ENCODE results near the gene DNM2. TPM values are rescaled to one million over a fixed set of nuclear protein-coding genes. Genes with fewer than 3 reads are reported as not detected.

Gene DNM2
- total RNA-seq, 1 donor: 102 TPM

DNA sequence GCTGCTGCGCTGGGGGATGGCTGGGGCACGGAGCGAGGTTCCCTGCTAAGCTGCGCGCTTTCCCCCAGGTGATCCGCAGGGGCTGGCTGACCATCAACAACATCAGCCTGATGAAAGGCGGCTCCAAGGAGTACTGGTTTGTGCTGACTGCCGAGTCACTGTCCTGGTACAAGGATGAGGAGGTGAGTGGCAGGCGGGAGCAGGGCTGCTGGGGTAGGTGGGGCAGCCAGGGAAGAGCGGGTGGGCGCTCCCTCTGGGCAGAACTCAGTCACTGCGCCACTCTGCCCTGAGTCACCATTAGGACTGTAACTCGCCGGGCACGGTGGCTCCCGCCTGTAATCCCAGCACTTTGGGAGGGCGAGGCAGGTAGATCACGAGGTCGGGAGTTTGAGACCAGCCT lies 94.3 kb downstream of the DNM2 start:
- Histone ChIP-seq H3K27me3 (ENCODE audit: insufficient read depth, low read length) (no peaks in the 10 kb centered on the region), H3K36me3 (ENCODE audit: insufficient read depth, low read length) (peaks cover 59% of the 10 kb centered on the region), H3K4me2 (ENCODE audit: insufficient read depth, low read length) (no peak overlapping the region), H2AFZ (ENCODE audit: low read length) (no peak overlapping the region), H3K79me2 (ENCODE audit: insufficient read depth, low read length) (peaks cover 37% of the 10 kb centered on the region), H3K4me1 (ENCODE audit: insufficient read depth, low read length) (peaks cover 38% of the 10 kb centered on the region), H3K4me3 (ENCODE audit: insufficient read depth, low read length) (no peak overlapping the region), H4K20me1 (ENCODE audit: insufficient read depth, low read length) (peaks cover 12% of the 10 kb centered on the region), H3K9me3 (ENCODE audit: low read depth, low read length) (no peaks in the 10 kb centered on the region), H3K27ac (ENCODE audit: low read depth, low read length) (peak overlapping the region; percentile 53)
- no peak for DNase-seq (ENCODE audit: insufficient read length, low spot score, missing footprints)
- TF ChIP-seq, protein P1, sequence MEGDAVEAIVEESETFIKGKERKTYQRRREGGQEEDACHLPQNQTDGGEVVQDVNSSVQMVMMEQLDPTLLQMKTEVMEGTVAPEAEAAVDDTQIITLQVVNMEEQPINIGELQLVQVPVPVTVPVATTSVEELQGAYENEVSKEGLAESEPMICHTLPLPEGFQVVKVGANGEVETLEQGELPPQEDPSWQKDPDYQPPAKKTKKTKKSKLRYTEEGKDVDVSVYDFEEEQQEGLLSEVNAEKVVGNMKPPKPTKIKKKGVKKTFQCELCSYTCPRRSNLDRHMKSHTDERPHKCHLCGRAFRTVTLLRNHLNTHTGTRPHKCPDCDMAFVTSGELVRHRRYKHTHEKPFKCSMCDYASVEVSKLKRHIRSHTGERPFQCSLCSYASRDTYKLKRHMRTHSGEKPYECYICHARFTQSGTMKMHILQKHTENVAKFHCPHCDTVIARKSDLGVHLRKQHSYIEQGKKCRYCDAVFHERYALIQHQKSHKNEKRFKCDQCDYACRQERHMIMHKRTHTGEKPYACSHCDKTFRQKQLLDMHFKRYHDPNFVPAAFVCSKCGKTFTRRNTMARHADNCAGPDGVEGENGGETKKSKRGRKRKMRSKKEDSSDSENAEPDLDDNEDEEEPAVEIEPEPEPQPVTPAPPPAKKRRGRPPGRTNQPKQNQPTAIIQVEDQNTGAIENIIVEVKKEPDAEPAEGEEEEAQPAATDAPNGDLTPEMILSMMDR (IDR thresholded peaks at IDR 0.05; ENCODE audit: extremely low read depth, low read depth, low read length): no peak

DNA sequence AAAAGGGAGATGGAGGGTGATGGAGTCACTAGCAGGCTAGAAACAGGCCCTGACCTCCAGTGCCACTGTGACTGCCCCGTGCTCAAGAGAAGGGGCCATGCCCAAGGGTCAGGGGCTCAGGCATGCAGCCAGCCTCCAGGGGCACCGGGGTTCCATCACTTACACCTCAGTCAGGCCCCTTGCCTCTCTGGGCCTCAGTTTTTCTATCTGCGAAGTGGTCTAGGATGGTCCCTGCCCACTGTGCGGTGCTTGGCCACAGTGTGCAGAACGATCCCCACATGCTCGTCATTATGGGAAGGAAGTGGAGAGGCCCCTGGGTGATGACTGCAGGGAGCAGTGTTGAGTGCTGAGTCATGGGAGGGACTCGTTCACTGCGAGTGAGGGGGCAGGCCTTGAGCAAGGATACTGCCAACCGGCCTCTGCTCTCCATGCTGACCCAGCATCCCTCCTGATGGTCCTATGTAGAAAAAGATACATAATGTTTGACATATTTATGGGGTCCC lies 95.1 kb downstream of the DNM2 start:
- Histone ChIP-seq H3K27me3 (ENCODE audit: insufficient read depth, low read length) (no peaks in the 10 kb centered on the region), H3K27ac (ENCODE audit: low read depth, low read length) (peak overlapping the region; percentile 97), H3K4me1 (ENCODE audit: insufficient read depth, low read length) (peaks cover 40% of the 10 kb centered on the region), H3K9me3 (ENCODE audit: low read depth, low read length) (no peaks in the 10 kb centered on the region), H3K4me2 (ENCODE audit: insufficient read depth, low read length) (peak overlapping the region; percentile 44), H3K79me2 (ENCODE audit: insufficient read depth, low read length) (peaks cover 39% of the 10 kb centered on the region), H3K4me3 (ENCODE audit: insufficient read depth, low read length) (peak overlapping the region; percentile 15), H4K20me1 (ENCODE audit: insufficient read depth, low read length) (peaks cover 12% of the 10 kb centered on the region), H3K36me3 (ENCODE audit: insufficient read depth, low read length) (peaks cover 59% of the 10 kb centered on the region), H2AFZ (ENCODE audit: low read length) (no peak overlapping the region)
- peak; percentile 98 for DNase-seq (ENCODE audit: insufficient read length, low spot score, missing footprints)
- TF ChIP-seq, protein P1 (IDR thresholded peaks at IDR 0.05; ENCODE audit: extremely low read depth, low read depth, low read length): no peak

DNA sequence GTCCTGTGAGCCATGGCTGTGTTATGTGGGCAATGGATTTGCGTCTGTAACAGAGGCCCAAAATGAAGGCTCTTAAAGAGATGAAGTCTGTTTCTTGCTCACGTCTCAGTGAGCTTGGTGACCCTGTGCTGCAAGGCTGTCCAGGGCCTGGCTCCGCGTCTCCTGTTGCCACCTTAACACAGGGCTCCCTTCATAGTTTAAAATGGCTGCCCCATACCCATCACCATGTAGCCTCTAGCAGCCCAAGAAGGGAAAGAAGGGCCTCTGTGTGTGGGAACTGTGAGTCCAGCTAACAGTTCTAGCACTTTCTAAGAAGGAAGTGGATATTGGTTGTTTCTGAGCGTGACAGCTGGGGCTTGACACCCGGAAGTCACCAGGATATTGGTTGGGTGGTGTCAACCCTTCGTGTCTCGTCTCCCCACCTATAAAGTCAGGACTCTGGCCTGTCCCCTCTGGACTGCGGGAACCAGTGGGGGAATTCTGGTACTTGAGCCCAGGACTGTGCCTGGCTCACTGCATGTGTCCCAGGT lies 97.2 kb downstream of the DNM2 start:
- no peak for DNase-seq (ENCODE audit: insufficient read length, low spot score, missing footprints)
- peak overlapping the region; percentile 84 for H3K4me2 ChIP-seq (ENCODE audit: insufficient read depth, low read length)
- peak overlapping the region; percentile 97 for H3K27ac ChIP-seq (ENCODE audit: low read depth, low read length)

DNA sequence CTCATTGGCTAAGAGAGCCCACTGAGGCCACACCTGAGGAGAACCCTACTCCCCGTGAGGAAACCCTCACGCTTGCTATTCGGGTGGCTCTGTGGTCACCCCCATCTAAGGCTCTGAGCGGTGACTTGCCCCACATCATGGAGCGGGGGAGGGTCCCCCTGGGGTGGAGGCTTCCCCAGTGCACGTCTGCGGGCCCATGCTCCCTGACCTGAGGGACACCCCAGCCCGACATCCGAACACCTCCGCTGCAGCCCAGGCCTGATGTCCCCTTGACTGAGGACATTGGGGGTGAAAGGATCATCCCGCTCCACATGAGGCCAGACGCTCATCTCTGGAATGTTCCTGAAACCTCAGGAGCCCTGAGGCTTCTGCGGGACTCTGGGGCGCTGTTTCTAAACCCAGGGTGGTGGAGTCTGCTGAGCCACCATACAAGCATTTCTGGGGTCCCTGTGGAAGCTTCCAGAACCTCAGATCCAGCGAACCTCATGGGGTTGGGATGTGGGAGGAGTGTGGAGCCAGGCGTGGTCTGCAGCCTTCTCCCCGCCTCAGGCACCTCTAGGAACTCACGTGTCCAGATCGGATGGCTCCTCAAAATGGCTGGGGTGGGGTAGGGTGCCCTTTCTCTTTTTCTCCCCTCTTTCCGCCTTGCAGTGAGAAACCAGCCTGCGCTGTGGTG lies 98.2 kb downstream of the DNM2 start:
- peak; percentile 89 for DNase-seq (ENCODE audit: insufficient read length, low spot score, missing footprints)
- H3K9me3 ChIP-seq (ENCODE audit: low read depth, low read length): no peaks in the 10 kb centered on the region
- no peaks in the 10 kb centered on the region for H3K27me3 ChIP-seq (ENCODE audit: insufficient read depth, low read length)
- peaks cover 12% of the 10 kb centered on the region for H4K20me1 ChIP-seq (ENCODE audit: insufficient read depth, low read length)
- H3K79me2 ChIP-seq (ENCODE audit: insufficient read depth, low read length): peaks cover 39% of the 10 kb centered on the region
- peak overlapping the region; percentile 97 for H3K27ac ChIP-seq (ENCODE audit: low read depth, low read length)
- TF ChIP-seq, protein P1 (IDR thresholded peaks at IDR 0.05; ENCODE audit: extremely low read depth, low read depth, low read length): no peak
- peak overlapping the region; percentile 84 for H3K4me2 ChIP-seq (ENCODE audit: insufficient read depth, low read length)
- peaks cover 46% of the 10 kb centered on the region for H3K4me1 ChIP-seq (ENCODE audit: insufficient read depth, low read length)
- no peak overlapping the region for H2AFZ ChIP-seq (ENCODE audit: low read length)
- H3K4me3 ChIP-seq (ENCODE audit: insufficient read depth, low read length): peak overlapping the region; percentile 86
- peaks cover 69% of the 10 kb centered on the region for H3K36me3 ChIP-seq (ENCODE audit: insufficient read depth, low read length)

More for the DNA sequence above, 97.2 kb downstream of the DNM2 start:
- Histone ChIP-seq H3K36me3 (ENCODE audit: insufficient read depth, low read length) (peaks cover 63% of the 10 kb centered on the region), H3K27me3 (ENCODE audit: insufficient read depth, low read length) (no peaks in the 10 kb centered on the region), H2AFZ (ENCODE audit: low read length) (no peak overlapping the region), H3K9me3 (ENCODE audit: low read depth, low read length) (no peaks in the 10 kb centered on the region), H3K4me1 (ENCODE audit: insufficient read depth, low read length) (peaks cover 46% of the 10 kb centered on the region), H3K4me3 (ENCODE audit: insufficient read depth, low read length) (peak overlapping the region; percentile 86), H4K20me1 (ENCODE audit: insufficient read depth, low read length) (peaks cover 12% of the 10 kb centered on the region), H3K79me2 (ENCODE audit: insufficient read depth, low read length) (peaks cover 39% of the 10 kb centered on the region)
- TF ChIP-seq, protein P1 (IDR thresholded peaks at IDR 0.05; ENCODE audit: extremely low read depth, low read depth, low read length): no peak

Data from osteoblast (primary cell).